Peyer's patch (tissue), 4 donors: Measurements from ENCODE around the gene TTLL5.
"Not testable (repeated sequence)": the region's sequence is repeated elsewhere in the genome, so short reads cannot be mapped to it uniquely, and the experiment has no call there.

Source experiments
- CTCF ChIP-seq, 6 experiments: fragments of 450-650 bp in 4 of 6; fragments of 200-600 bp in 2 of 6; sonication (generic) in 1 of 6; IDR thresholded peaks; one replicate each; pipeline ENCODE4 v1.5.1; 2017 to 2019; ENCODE audit warnings: antibody characterized with exemption in 6 of 6, mild to moderate bottlenecking in 3 of 6, moderate library complexity in 1 of 6
- POLR2A ChIP-seq, 2 donors: fragments of 450-650 bp; IDR thresholded peaks; one replicate each; pipeline ENCODE4 v1.5.1; 2017; ENCODE audit warnings: antibody characterized with exemption in 2 of 2, mild to moderate bottlenecking in 2 of 2, moderate library complexity in 2 of 2

- not testable (repeated sequence) for TF ChIP-seq CTCF, POLR2A (IDR thresholded peaks at IDR 0.05)
These were observed 185.6 kb downstream of the TTLL5 start for GRCh38 chr14:75846694-75847093.
